Astrocyte of the spinal cord (primary cell): ENCODE results near the gene LLGL2.

Experiments used
- DNase-seq: peaks from one replicate; pipeline ENCODE4 v3.0.0; 2011; ENCODE audit warnings: low read depth, low spot score
- H3K4me3 ChIP-seq: 2 replicates; pipeline ENCODE4 v1.5.1; 2011; ENCODE audit warnings: low read depth, mild to moderate bottlenecking, low read length, moderate library complexity
- in situ Hi-C: cut with HindIII; loops from 2 replicates; pipeline ENCODE4 v1.10.0; 2017; ENCODE audit warnings: low sequenced_read_pairs
- TF ChIP-seq, protein P1 (sequence below): IDR thresholded peaks from 2 replicates; pipeline ENCODE4 v1.5.1; 2012; ENCODE audit warnings: low read depth, mild to moderate bottlenecking, low read length, inconsistent platforms

The LLGL2 gene

DNA sequence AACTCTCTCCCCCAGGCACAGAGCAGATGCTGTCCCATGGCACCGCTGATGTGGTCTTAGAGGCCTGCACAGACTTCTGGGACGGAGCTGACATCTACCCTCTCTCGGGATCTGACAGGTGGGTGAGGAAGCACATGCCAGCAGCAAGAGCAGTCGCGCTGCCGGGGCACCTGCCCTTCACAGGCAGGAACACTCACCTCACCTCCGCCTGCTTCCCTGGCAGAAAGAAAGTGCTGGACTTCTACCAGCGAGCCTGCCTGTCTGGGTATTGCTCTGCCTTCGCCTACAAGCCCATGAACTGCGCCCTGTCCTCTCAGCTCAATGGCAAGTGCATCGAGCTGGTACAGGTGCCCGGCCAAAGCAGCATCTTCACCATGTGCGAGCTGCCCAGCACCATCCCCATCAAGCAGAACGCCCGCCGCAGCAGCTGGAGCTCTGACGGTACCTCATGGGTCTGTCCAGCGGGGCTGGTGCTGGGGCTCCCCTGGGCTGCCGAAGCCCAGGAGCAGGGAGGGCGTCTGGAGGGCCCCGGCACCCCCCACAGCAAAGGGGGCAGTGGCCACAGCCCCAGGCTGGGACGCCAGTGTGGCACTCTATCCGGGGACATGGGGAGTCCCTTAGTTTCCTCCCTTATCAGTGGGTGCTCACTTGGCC lies 31.9 kb upstream of the LLGL2 start:
- no peak overlapping the region for H3K4me3 ChIP-seq
- DNase-seq: no peak
- TF ChIP-seq, protein P1, sequence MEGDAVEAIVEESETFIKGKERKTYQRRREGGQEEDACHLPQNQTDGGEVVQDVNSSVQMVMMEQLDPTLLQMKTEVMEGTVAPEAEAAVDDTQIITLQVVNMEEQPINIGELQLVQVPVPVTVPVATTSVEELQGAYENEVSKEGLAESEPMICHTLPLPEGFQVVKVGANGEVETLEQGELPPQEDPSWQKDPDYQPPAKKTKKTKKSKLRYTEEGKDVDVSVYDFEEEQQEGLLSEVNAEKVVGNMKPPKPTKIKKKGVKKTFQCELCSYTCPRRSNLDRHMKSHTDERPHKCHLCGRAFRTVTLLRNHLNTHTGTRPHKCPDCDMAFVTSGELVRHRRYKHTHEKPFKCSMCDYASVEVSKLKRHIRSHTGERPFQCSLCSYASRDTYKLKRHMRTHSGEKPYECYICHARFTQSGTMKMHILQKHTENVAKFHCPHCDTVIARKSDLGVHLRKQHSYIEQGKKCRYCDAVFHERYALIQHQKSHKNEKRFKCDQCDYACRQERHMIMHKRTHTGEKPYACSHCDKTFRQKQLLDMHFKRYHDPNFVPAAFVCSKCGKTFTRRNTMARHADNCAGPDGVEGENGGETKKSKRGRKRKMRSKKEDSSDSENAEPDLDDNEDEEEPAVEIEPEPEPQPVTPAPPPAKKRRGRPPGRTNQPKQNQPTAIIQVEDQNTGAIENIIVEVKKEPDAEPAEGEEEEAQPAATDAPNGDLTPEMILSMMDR: no peak
- in situ Hi-C loops: no loop called here

DNA sequence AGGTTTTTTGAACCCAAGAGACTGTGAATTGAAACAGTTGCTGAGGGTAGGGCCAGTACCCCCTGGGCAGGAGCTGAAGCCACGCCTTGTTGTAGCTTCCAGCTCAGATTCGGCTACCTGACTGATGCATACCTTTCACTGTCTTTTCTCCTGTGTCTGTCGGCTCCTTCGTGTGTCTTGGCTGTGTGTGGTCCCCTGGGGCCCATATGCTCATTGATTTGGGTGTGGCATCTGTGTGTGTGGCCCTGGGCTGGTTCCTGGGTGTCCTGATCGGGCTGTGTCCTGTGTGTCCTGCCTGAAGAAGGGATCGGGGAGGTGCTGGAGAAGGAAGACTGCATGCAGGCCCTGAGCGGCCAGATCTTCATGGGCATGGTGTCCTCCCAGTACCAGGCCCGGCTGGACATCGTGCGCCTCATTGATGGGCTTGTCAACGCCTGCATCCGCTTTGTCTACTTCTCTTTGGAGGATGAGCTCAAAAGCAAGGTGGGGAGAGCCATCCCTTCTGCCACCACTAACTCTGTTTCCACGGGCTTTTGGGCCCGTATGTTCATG lies 31.1 kb upstream of the LLGL2 start:
- TF ChIP-seq, protein P1: no peak
- in situ Hi-C loops: no loop called here
- H3K4me3 ChIP-seq: no peak overlapping the region
- DNase-seq: no peak

DNA sequence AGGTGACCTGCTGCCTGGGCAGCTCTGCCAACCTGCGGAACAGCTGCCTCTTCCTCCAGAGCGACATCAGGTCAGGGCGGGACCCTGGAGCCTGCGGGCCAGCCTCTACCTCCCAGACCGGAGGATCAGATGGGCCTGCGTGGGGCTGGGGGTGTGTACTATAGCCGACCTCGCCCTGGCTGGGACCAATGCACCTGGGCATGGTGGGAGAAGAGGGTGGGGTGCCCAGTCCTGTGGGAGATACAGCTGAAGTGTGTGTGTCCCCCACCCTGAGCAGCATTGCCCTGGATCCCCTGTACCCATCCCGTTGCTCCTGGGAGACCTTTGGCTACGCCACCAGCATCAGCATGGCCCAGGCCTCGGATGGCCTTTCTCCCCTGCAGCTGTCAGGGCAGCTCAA lies 29.5 kb upstream of the LLGL2 start:
- no peak overlapping the region for H3K4me3 ChIP-seq
- in situ Hi-C loops: no loop called here
- no peak for DNase-seq
- TF ChIP-seq, protein P1: no peak

DNA sequence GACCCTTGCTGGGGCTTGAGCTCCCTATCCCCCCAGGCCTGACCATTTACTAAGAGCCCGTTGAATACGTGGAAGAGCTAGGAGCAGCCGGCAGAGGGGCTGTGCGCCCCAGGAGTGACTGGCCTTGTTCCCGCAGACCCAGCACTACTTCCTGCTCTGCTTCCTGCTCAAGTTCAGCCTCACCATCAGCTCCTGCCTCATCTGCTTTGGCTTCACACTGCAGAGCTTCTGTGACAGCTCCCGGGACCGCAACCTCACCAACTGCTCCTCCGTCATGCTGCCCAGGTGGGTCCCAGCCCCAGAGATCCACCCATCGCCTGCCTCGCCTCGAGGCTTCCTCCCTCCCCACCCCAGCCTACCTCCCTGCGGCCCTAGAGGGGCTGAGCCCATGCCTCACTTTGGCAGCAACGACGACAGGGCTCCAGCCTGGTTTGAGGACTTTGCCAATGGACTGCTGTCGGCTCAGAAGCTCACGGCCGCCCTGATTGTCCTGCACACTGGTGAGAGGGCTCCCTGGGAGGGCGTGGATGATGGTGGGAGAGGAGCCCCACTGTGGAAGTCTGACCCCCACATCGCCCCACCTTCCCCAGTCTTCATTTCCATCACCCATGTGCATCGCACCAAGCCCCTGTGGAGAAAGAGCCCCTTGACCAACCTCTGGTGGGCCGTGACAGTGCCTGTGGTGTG lies 27.3 kb upstream of the LLGL2 start:
- DNase-seq: no peak
- no peak overlapping the region for H3K4me3 ChIP-seq
- in situ Hi-C loops: no loop called here
- TF ChIP-seq, protein P1: no peak

DNA sequence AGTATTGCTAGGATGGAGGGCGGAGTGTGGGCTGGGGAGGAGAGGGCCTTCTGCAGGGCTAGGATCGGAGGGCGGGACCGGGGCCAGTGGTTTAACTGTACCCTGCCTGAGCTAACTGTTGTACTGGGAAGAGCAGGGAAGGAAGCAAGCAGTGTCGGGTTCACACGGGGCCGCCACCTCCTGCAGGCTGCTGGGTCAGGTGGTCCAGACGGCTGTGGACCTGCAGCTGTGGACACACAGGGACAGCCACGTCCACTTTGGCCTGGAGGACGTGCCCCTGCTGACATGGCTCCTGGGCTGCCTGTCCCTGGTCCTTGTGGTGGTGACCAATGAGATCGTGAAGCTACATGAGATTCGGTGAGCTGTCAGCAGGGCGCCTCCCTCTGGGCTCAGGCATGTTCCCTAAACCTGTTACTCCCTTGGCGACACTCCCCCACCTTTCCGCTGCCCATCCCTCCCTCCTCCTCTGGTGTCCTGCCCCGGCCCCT lies 26.7 kb upstream of the LLGL2 start:
- TF ChIP-seq, protein P1: no peak
- in situ Hi-C loops: no loop called here
- H3K4me3 ChIP-seq: no peak overlapping the region
- no peak for DNase-seq

DNA sequence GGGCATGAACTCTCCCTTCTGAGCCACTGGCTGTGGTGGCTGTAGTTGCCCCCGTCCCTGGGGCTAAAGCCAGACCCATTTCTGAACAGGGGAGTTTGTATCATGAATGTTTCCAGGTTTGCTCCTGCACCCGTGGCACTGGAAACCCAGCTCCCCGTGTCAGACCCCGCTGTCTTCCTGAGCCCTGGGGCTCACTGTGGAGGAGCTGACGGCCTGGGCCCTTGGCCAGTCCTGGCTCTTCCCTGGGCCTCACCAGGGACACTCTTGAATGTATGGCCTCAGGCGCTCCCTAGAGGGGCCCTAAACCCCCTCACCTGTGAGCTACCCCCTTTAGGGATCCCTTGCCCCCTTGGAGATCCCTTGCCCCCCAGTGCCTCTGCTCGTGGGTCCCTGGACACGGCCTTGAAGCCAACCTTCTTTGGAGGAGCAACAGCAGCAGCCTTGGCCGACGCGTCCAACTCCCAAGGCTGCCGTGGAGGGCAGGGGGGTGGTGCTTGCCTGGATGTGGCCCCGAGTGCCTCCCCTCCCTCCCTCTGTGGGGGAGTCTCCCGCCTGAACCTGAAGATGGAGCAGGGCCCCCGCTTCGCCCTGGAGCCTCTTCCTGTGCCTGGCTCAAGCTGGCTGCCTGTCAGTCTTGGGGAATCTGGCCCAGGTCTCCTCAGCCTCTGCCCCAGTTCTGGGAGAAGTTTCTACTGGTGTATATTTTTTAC lies 26.0 kb upstream of the LLGL2 start:
- no peak for DNase-seq
- no peak overlapping the region for H3K4me3 ChIP-seq
- TF ChIP-seq, protein P1: no peak
- in situ Hi-C loops: no loop called here
